ENCODE measurements around the gene GAL3ST1. TPM values are rescaled to one million over a fixed set of nuclear protein-coding genes. Genes with fewer than 3 reads are reported as not detected.

GAL3ST1 gene
- total RNA-seq, 1 experiment from 2014 or later: 2.1 TPM

DNA sequence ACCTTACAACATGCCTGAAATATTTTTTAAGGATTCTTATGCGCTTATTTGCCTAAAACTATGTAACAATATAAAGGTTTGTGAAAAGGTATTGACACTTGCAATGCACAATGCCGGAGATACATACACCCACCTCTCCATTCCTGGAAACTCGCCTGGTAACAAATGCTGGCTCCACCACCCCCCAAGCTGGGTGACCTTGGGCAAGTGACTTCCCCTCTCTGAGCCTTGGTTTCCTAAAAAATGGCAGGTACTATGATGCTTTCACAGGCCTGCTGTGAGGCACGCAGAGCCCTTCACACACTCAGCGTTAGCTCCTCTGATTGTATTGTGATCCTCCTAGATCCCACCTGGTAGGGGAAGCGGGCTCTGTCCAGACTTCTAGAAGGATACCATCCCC lies 2.3 kb downstream of the GAL3ST1 start:
- Histone ChIP-seq H4K20me1 (ENCODE audit: insufficient read depth) (no peaks in the 10 kb centered on the region), H3K9ac (ENCODE audit: low read length) (no peak overlapping the region), H2AFZ (ENCODE audit: low read depth, low read length, poor library complexity, severe bottlenecking) (no peak overlapping the region), H3K9me2 (ENCODE audit: insufficient read depth) (no peaks in the 10 kb centered on the region), H3K79me2 (ENCODE audit: insufficient read depth, low read length) (no peaks in the 10 kb centered on the region), H3K27me3 (ENCODE audit: insufficient read depth, low read length) (no peaks in the 10 kb centered on the region), H3K4me1 (ENCODE audit: control insufficient read depth in 1 of 2, insufficient read depth in 2 of 2, low read length in 2 of 2) (peaks cover 6 to 22% of the 10 kb centered on the region in 2 experiments; a peak in 3 of 4 replicates), H3K9me3 (ENCODE audit: control insufficient read depth in 1 of 2, insufficient read depth in 1 of 2, low read depth in 1 of 2, low read length in 2 of 2) (no peaks in the 10 kb centered on the region), H3K27ac (ENCODE audit: low read depth, low read length) (no peak overlapping the region), H3K36me3 (ENCODE audit: control insufficient read depth in 1 of 2, insufficient read depth in 2 of 2, low read length in 2 of 2) (peaks cover 14 to 19% of the 10 kb centered on the region in 2 experiments; a peak in 3 of 4 replicates), H3K4me2 (ENCODE audit: low read length) (no peak overlapping the region), H3K4me3 (replicated peaks in 1 of 2; ENCODE audit: low read depth in 1 of 2, low read length in 2 of 2) (no peak overlapping the region)
- BruUV-seq (replicated peaks): TSS peak; percentile 9
- CTCF ChIA-PET: no interaction called here
- RAD21 ChIA-PET (ENCODE audit: low non-redundant PET in 1 of 2, low total read pairs in 2 of 2, uncharacterized antibody in 2 of 2, unreplicated experiment in 2 of 2): no interaction called here
- TF ChIP-seq ELF1 (IDR thresholded peaks at IDR 0.05; ENCODE audit: borderline replicate concordance, low read depth) (no peak), ZFX (IDR thresholded peaks at IDR 0.05) (no peak), EZH2 (IDR thresholded peaks at IDR 0.05) (no peak), CEBPB (IDR thresholded peaks at IDR 0.05; ENCODE audit: low read depth) (no peak), FOSL1 (IDR thresholded peaks at IDR 0.05; ENCODE audit: low read depth) (no peak), CBX3 (IDR thresholded peaks at IDR 0.05; ENCODE audit: low read depth) (no peak), SP1 (IDR thresholded peaks at IDR 0.05; ENCODE audit: low read depth) (no peak), JUND (IDR thresholded peaks at IDR 0.05) (no peak), SIN3A (IDR thresholded peaks at IDR 0.05; ENCODE audit: low read depth) (no peak), POLR2AphosphoS5 (IDR thresholded peaks at IDR 0.05; ENCODE audit: low read depth, low read length) (no peak), EZH2phosphoT487 (IDR thresholded peaks at IDR 0.05; ENCODE audit: borderline replicate concordance) (no peak), YY1 (IDR thresholded peaks at IDR 0.05; ENCODE audit: extremely low read depth, insufficient replicate concordance, low read depth, low read length) (no peak), EGR1 (IDR thresholded peaks at IDR 0.05; ENCODE audit: low read depth) (no peak), RAD21 (IDR thresholded peaks at IDR 0.05; ENCODE audit: low read depth) (no peak), SRF (IDR thresholded peaks at IDR 0.05; ENCODE audit: low read depth) (no peak)
- TF ChIP-seq, protein P1, sequence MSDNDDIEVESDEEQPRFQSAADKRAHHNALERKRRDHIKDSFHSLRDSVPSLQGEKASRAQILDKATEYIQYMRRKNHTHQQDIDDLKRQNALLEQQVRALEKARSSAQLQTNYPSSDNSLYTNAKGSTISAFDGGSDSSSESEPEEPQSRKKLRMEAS (IDR thresholded peaks at IDR 0.05): no peak
- TF ChIP-seq, protein P2, sequence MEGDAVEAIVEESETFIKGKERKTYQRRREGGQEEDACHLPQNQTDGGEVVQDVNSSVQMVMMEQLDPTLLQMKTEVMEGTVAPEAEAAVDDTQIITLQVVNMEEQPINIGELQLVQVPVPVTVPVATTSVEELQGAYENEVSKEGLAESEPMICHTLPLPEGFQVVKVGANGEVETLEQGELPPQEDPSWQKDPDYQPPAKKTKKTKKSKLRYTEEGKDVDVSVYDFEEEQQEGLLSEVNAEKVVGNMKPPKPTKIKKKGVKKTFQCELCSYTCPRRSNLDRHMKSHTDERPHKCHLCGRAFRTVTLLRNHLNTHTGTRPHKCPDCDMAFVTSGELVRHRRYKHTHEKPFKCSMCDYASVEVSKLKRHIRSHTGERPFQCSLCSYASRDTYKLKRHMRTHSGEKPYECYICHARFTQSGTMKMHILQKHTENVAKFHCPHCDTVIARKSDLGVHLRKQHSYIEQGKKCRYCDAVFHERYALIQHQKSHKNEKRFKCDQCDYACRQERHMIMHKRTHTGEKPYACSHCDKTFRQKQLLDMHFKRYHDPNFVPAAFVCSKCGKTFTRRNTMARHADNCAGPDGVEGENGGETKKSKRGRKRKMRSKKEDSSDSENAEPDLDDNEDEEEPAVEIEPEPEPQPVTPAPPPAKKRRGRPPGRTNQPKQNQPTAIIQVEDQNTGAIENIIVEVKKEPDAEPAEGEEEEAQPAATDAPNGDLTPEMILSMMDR (IDR thresholded peaks at IDR 0.05 in 2 of 3, conservative IDR thresholded peaks at IDR 0.05 in 1 of 3; ENCODE audit: borderline replicate concordance in 1 of 3, insufficient read depth in 1 of 3, low read depth in 2 of 3, low read length in 2 of 3): no peak
- TF ChIP-seq, protein P3, sequence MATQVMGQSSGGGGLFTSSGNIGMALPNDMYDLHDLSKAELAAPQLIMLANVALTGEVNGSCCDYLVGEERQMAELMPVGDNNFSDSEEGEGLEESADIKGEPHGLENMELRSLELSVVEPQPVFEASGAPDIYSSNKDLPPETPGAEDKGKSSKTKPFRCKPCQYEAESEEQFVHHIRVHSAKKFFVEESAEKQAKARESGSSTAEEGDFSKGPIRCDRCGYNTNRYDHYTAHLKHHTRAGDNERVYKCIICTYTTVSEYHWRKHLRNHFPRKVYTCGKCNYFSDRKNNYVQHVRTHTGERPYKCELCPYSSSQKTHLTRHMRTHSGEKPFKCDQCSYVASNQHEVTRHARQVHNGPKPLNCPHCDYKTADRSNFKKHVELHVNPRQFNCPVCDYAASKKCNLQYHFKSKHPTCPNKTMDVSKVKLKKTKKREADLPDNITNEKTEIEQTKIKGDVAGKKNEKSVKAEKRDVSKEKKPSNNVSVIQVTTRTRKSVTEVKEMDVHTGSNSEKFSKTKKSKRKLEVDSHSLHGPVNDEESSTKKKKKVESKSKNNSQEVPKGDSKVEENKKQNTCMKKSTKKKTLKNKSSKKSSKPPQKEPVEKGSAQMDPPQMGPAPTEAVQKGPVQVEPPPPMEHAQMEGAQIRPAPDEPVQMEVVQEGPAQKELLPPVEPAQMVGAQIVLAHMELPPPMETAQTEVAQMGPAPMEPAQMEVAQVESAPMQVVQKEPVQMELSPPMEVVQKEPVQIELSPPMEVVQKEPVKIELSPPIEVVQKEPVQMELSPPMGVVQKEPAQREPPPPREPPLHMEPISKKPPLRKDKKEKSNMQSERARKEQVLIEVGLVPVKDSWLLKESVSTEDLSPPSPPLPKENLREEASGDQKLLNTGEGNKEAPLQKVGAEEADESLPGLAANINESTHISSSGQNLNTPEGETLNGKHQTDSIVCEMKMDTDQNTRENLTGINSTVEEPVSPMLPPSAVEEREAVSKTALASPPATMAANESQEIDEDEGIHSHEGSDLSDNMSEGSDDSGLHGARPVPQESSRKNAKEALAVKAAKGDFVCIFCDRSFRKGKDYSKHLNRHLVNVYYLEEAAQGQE (IDR thresholded peaks at IDR 0.05; ENCODE audit: low read depth): no peak
- TF ChIP-seq, protein P4, sequence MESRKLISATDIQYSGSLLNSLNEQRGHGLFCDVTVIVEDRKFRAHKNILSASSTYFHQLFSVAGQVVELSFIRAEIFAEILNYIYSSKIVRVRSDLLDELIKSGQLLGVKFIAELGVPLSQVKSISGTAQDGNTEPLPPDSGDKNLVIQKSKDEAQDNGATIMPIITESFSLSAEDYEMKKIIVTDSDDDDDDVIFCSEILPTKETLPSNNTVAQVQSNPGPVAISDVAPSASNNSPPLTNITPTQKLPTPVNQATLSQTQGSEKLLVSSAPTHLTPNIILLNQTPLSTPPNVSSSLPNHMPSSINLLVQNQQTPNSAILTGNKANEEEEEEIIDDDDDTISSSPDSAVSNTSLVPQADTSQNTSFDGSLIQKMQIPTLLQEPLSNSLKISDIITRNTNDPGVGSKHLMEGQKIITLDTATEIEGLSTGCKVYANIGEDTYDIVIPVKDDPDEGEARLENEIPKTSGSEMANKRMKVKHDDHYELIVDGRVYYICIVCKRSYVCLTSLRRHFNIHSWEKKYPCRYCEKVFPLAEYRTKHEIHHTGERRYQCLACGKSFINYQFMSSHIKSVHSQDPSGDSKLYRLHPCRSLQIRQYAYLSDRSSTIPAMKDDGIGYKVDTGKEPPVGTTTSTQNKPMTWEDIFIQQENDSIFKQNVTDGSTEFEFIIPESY (IDR thresholded peaks at IDR 0.05; ENCODE audit: extremely low read depth, insufficient replicate concordance, low read length): no peak
- POLR2A ChIA-PET: no interaction called here
- ATAC-seq (no peak), DNase-seq (ENCODE audit: low read depth, low spot score) (no peak)
- intact Hi-C loops (cut with micrococcal nuclease): no loop called here
